Fibroblast of villous mesenchyme (primary cell): ENCODE data around the gene CCS. TPM values are rescaled to one million over a fixed set of nuclear protein-coding genes. Genes with fewer than 3 reads are reported as not detected.
A peak's percentile ranks its signal among the peaks of the same experiment; 100 is the strongest.

Experiments used
- DNase-seq: peaks from one replicate; pipeline ENCODE4 v3.0.0-alpha.2; 2010; ENCODE audit warnings: low read depth
- H3K4me3 ChIP-seq: 2 replicates; pipeline ENCODE4 v1.5.1; 2011; ENCODE audit warnings: low read depth, mild to moderate bottlenecking, low read length
- total RNA-seq: library from RNA; depleted of rRNA; stranded (reverse); fragments of >200 nt; gene quantifications from 2 replicates; pipeline ENCODE4 v1.2.3, GENCODE V29; 2012
- TF ChIP-seq, protein P1 (sequence below): IDR thresholded peaks from 2 replicates; pipeline ENCODE4 v1.5.1; 2012; ENCODE audit warnings: low read depth, mild to moderate bottlenecking, low read length; ENCODE audit not compliant: insufficient read depth

Gene CCS
- total RNA-seq, 1 donor = 34.5 TPM

GRCh38 chr11:66617155-66617834, 24.3 kb downstream of the CCS start:
- TF ChIP-seq, protein P1, sequence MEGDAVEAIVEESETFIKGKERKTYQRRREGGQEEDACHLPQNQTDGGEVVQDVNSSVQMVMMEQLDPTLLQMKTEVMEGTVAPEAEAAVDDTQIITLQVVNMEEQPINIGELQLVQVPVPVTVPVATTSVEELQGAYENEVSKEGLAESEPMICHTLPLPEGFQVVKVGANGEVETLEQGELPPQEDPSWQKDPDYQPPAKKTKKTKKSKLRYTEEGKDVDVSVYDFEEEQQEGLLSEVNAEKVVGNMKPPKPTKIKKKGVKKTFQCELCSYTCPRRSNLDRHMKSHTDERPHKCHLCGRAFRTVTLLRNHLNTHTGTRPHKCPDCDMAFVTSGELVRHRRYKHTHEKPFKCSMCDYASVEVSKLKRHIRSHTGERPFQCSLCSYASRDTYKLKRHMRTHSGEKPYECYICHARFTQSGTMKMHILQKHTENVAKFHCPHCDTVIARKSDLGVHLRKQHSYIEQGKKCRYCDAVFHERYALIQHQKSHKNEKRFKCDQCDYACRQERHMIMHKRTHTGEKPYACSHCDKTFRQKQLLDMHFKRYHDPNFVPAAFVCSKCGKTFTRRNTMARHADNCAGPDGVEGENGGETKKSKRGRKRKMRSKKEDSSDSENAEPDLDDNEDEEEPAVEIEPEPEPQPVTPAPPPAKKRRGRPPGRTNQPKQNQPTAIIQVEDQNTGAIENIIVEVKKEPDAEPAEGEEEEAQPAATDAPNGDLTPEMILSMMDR = no peak
- no peak for DNase-seq
- peak overlapping the region; percentile 81 for H3K4me3 ChIP-seq

DNA sequence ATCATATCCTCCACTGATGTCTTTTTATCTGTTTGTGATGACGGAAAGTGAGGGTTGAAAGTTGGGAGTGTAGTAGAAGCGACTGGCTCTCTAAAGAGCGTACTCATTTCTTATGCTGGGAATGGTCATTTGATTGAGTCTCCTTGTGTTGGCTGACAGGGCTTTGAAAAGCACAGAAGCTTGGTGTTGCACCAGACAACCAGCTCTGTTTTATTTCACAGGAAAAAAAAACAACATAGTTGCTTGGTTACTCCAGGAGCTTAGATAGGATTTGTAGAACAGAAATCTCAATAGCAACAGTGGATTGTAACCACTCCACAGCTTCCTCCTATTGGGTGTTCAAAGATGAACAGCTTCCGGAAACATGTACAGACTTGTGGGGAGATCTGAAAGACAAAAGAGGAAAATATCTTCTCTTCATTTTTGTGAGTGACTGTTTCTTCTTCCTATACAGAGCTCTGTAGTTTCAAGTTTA, 26.1 kb downstream of the CCS start:
- TF ChIP-seq, protein P1 = no peak
- peak; percentile 93 for DNase-seq

DNA sequence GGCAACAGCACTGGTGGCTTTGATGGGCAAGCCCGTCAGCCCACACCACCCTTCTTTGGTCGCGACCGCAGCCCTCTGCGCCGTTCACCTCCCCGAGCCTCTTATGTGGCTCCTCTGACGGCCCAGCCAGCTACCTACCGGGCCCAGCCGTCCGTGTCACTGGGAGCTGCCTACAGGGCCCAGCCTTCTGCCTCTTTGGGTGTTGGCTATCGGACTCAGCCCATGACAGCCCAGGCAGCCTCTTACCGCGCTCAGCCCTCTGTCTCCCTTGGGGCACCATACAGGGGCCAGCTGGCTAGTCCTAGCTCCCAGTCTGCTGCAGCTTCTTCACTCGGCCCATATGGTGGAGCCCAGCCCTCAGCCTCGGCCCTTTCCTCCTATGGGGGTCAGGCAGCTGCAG, 31.5 kb downstream of the CCS start:
- TF ChIP-seq, protein P1 = no peak
- no peak overlapping the region for H3K4me3 ChIP-seq
- no peak for DNase-seq

More for the DNA sequence above, 26.1 kb downstream of the CCS start:
- peak overlapping the region; percentile 81 for H3K4me3 ChIP-seq

- TF ChIP-seq, protein P1 = no peak
- no peak overlapping the region for H3K4me3 ChIP-seq
- no peak for DNase-seq
Measured at GRCh38 chr11:66625041-66625751, 32.2 kb downstream of the CCS start.

GRCh38 chr11:66625752-66626149, 32.8 kb downstream of the CCS start:
- no peak for DNase-seq
- no peak overlapping the region for H3K4me3 ChIP-seq
- TF ChIP-seq, protein P1 = no peak

- TF ChIP-seq, protein P1 = no peak
- no peak for DNase-seq
- no peak overlapping the region for H3K4me3 ChIP-seq
Measured at GRCh38 chr11:66626382-66626781, 33.4 kb downstream of the CCS start.
